Thyroid gland (tissue), 4 donors: ENCODE measurements around the gene KRT32.

Source experiments
- CTCF ChIP-seq, 6 experiments: fragments of 200-600 bp in 3 of 6; fragments of 450-650 bp in 3 of 6; sonication (generic) in 3 of 6; IDR thresholded peaks; one replicate each; pipeline ENCODE4 v1.5.1; 2016 to 2019; ENCODE audit warnings: antibody characterized with exemption in 6 of 6, mild to moderate bottlenecking in 2 of 6, inconsistent platforms in 1 of 6, moderate library complexity in 1 of 6
- POLR2A ChIP-seq, 2 donors: fragments of 450-650 bp; IDR thresholded peaks; one replicate each; pipeline ENCODE4 v1.6.1; 2017; ENCODE audit warnings: antibody characterized with exemption in 2 of 2, mild to moderate bottlenecking in 2 of 2, moderate library complexity in 1 of 2

DNA sequence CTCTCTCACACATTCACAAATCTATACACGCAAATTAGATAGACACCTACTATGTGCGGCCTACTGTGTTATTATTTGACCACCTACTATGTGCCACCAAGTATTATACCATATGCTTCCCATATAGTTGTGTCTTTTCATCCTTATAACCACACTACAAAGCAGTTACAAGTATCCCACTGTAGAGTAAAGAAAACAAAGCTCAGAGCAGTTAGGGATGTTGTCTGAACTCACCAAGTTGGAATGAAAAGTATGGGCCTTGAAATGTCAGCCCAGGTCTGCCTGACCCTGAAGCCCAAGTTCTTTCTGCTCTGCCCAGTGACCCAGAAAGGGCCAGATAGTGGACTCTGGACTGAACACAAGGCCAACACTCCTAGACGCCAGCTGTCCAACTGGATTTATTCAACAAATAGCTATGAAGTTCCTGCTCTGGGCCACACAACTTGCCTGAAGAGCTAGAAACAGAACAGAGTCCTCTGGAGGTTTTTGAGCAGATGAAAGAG lies 51.3 kb downstream of the KRT32 start:
- TF ChIP-seq POLR2A (IDR thresholded peaks at IDR 0.05) (no peak), CTCF (IDR thresholded peaks at IDR 0.05) (no peak)
